AG10803 (cell line): Measurements from ENCODE around the gene CYP3A4.
"Not testable (repeated sequence)": the region's sequence is repeated elsewhere in the genome, so short reads cannot be mapped to it uniquely, and the experiment has no call there.

Source experiments
- DNase-seq: peaks from one replicate; pipeline ENCODE4 v3.0.0; 2010; ENCODE audit warnings: low read depth
- H3K4me3 ChIP-seq: 2 replicates; pipeline ENCODE4 v1.5.1; 2011; ENCODE audit warnings: mild to moderate bottlenecking, low read length, control low read depth
- CTCF ChIP-seq: conservative IDR thresholded peaks from 2 replicates; pipeline ENCODE4 v1.5.1; 2011; ENCODE audit warnings: mild to moderate bottlenecking, low read length, control low read depth, inconsistent platforms

The CYP3A4 gene

GRCh38 chr7:99748846-99749579 is 35.0 kb downstream of the CYP3A4 start:
- H3K4me3 ChIP-seq: no peak overlapping the region
- DNase-seq: no peak
- TF ChIP-seq CTCF: no peak

- H3K4me3 ChIP-seq, DNase-seq: not testable (repeated sequence)
These were observed 37.1 kb downstream of the CYP3A4 start for GRCh38 chr7:99746915-99747314.

- DNase-seq, H3K4me3 ChIP-seq: not testable (repeated sequence)
These were observed 38.6 kb downstream of the CYP3A4 start for GRCh38 chr7:99745395-99745794.

GRCh38 chr7:99742737-99743394 is 41.1 kb downstream of the CYP3A4 start:
- no peak overlapping the region for H3K4me3 ChIP-seq
- no peak for TF ChIP-seq CTCF
- DNase-seq: no peak

GRCh38 chr7:99741441-99741795 is 42.6 kb downstream of the CYP3A4 start:
- no peak overlapping the region for H3K4me3 ChIP-seq
- TF ChIP-seq CTCF: no peak
- no peak for DNase-seq

GRCh38 chr7:99740573-99741440 is 43.2 kb downstream of the CYP3A4 start:
- no peak overlapping the region for H3K4me3 ChIP-seq
- DNase-seq: peak; percentile 77
- no peak for TF ChIP-seq CTCF

- no peak for TF ChIP-seq CTCF
- no peak for DNase-seq
- H3K4me3 ChIP-seq: no peak overlapping the region
These were observed 44.0 kb downstream of the CYP3A4 start for GRCh38 chr7:99739699-99740572.
